Measurements from ENCODE around the gene NID1.
"Not testable (repeated sequence)": the region's sequence is repeated elsewhere in the genome, so short reads cannot be mapped to it uniquely, and the experiment has no call there.

The NID1 gene

DNA sequence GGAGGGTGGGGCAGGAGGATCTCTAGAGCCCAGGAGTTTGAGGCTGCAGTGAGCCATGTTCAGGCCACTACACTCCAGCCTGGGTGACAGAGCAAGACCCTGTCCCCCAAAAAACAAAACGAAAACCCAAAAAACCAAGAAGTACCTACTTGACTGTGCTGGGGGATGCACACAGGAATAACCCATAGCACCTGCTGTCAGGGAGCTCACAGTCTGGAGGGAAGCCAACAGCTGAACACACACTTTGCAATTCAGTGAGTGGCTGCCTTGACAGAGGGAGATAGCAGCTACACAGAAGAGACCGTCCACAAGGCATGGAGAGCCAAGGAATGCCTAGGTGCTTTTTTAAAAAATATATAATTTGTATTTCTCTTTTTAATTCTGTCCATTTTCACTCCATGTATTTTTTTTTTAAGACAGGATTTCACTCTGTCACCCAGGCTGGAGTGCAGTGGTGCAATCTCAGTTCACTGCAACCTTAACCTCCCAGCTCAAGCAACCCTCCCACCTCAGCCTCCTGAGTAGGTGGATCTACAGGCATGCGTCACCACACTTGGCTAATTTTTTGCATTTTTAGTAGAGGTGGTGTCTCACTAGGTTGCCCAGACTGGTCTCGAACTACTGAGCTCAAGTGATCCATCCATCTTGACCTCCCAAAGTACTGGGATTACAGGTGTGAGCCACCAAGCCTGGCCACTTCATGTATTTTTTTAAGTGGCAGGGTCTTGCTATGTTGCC, 68.7 kb downstream of the NID1 start:
- DNase-seq (ENCODE audit: low read depth): no peak

- DNase-seq (ENCODE audit: low read depth): no peak
These were observed 69.4 kb downstream of the NID1 start for GRCh38 chr1:235995511-235995910.

- DNase-seq (ENCODE audit: low read depth): no peak
These were observed 71.2 kb downstream of the NID1 start for GRCh38 chr1:235993652-235994051.

DNA sequence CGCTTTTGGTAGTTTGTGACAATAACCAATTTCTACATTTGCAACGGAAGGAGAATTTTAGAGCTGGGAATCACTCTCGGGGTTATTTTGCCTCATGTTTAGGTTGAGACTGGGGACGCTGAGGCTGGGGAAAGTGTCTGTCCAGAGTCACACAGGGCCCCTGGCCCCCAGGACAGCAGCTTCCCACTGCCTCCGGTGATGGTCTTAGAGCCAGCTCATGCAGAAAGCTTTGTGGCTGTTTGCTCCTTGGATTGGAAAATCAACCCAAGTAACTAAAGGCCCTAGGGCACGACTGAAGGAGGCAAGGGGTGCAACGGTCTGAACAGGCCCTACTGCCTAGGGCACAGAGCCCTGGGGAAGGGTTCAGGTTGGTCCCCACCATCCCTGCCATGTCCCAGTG, 72.0 kb downstream of the NID1 start:
- no peak for DNase-seq (ENCODE audit: low read depth)

DNA sequence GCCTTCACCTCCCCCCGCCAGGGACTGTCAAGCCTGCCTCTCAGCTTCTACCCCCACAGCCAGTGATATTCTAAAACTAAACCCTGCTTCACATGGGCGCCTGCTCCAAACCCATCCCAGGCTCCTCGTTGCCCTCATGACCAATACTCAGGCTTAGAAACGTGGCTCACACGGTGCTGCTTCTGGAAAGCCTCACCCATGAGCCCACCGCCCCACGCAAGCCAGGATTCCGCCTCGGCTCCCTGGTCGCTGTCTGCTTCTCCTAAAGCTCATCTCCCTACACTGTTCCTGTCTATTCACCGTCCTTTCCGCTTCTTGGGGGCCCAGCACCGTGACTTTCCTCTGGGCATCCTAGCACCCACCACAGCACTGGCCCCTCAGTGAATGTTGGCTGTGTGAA, 72.5 kb downstream of the NID1 start:
- DNase-seq (ENCODE audit: low read depth): no peak

- DNase-seq (ENCODE audit: low read depth): no peak
These were observed 74.5 kb downstream of the NID1 start for GRCh38 chr1:235990330-235990795.

GRCh38 chr1:235989105-235989504, 75.8 kb downstream of the NID1 start:
- no peak for DNase-seq (ENCODE audit: low read depth)

DNA sequence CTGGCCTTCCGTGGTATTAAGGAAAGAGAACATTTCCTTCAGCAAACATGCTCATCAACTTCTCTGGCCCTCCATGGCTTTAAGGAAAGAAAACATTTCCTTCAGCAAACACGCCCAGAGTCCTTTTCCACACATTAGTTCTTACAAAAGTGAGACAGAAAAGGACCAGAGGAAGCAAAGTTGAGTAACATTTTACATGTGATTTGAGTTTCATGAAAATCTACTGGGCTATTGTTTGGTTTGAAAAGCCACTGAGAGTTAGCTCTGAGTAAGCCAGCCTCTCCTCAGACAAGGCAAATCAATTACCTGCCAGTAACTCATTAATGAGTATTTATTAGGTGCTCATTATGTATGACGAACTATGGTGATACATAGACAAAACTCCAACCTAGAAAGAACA, 78.0 kb downstream of the NID1 start:
- DNase-seq (ENCODE audit: low read depth): no peak

GRCh38 chr1:235984041-235984825, 80.7 kb downstream of the NID1 start:
- DNase-seq (ENCODE audit: low read depth): no peak

DNA sequence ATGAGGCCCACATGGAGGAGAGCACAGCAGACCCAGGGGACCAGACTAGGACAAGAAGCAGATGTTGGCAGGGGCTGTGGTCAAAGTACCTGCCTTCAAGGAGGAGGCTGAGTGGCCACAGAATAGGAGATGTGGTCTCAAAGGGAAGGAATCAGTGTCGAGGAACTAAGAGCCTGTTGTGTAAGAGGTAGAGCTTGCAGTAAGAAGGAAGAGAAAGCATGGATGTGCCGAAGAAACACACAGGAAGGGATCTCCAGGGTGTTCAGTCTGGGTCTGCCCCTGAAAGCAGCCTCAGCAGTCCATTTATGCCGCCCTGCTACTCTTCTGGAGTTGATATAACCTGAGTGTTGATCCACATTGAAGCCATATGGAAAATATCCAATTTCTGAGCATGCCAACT, 83.9 kb downstream of the NID1 start:
- DNase-seq (ENCODE audit: low read depth): no peak

DNA sequence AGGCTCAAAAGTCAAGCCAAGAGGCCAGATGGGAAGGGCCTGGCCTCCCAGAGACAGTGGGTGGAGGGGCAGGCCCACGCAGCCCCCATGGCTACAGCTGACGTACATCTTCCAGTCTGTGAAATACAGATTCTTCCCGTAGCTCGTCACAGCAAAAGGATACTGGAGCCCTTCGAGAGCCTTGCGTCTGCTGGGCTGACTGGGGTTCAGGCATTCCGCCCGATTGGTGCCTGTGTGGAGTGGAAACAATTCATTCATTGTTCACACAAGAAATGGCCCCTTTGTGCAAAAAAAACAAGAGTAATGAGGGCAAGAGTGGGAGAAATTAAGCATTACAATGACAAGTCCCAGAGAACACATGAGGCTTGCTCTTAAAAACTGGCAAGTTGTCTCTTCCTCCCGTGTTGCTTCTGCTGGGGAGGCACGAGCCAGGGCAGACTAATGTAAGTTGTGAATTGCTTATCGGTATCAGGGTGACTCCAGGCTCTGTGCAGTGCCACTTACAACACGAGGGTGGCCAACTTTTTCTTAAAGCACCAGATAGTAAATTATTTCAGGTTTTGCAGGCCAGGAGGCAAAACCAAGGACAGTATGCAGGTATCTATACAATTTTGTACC, 85.1 kb downstream of the NID1 start:
- DNase-seq (ENCODE audit: low read depth): no peak

DNA sequence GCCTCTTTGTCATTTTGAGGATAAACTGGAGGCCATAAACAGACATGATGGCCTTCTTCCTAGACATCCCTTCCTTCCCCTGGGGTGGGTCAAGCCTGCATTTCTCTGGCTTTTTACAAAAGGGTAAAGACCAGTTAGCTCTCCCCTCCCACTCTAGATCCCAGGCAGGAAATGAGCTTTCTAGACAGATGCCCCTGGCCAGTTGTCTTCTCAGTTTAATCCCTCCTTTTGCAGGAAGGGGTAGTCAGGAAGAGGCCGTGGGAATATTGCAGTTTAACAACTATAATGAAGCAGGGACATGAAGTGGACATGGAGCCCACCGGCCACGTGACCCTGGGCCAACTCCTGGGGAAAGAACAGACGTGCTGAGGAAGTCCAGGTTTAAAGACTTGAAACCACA, 85.7 kb downstream of the NID1 start:
- DNase-seq (ENCODE audit: low read depth): no peak

- no peak for DNase-seq (ENCODE audit: low read depth)
These were observed 88.4 kb downstream of the NID1 start for GRCh38 chr1:235976490-235976889.

DNA sequence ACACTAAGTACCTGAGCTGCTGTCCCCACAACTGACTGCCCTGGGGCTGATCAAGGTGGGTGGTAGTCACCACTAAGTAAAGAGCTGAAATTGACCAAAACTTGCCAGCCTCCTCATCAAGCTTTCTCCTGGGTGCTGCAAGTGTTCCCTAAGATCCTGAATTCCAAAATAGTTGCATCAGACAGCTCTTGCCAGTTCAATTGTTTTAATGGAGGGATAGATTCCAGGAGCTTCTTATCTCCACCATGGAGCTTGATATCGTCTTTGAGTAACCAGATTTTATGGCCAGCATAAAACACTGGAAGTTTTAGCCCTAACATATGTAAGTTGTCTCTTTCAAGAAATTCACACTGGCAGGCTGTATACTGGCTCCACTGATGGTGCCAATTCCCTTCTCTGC, 90.3 kb downstream of the NID1 start:
- no peak for DNase-seq (ENCODE audit: low read depth)

GRCh38 chr1:235972691-235973090, 92.2 kb downstream of the NID1 start:
- not testable (repeated sequence) for DNase-seq (ENCODE audit: low read depth)

- no peak for DNase-seq (ENCODE audit: low read depth)
These were observed 92.6 kb downstream of the NID1 start for GRCh38 chr1:235972311-235972689.

DNA sequence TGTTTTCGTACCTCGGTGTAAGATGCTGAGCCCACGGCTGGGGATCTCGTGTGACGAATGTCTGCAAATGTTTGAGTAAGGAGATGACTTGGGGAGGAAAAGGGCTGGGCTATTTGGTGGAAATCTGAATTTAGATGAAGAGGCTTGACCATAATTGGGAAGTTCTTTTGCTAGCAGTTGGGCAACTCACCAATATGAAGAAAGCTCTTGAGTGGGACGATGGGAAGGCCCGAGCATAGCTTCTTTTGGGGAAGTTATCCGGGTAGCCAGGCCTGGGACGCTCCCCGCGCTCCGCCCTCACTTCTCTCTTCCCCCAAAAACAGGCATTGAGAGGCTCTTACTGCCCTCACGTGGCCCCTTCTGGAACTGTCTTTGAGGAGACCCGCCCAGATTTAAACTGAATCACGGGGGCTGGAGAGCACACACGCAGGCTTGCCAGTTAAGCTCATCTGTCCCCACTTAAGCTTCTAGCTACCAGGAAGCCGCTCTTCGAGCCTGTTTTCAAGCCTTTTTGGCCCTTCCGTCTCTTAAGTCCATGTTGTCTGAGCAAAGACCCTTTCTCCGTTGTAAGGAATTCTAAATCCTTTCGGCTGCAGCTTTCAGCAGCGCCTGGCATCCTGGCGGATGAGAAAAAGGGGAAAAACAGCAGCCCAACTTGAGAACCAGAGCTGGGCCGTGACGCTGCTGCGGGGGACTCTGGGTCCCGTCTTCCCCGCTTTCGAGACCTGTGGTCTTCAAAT, 93.1 kb downstream of the NID1 start:
- peak; percentile 84 for DNase-seq (ENCODE audit: low read depth)

- no peak for DNase-seq (ENCODE audit: low read depth)
These were observed 93.9 kb downstream of the NID1 start for GRCh38 chr1:235971020-235971419.

DNA sequence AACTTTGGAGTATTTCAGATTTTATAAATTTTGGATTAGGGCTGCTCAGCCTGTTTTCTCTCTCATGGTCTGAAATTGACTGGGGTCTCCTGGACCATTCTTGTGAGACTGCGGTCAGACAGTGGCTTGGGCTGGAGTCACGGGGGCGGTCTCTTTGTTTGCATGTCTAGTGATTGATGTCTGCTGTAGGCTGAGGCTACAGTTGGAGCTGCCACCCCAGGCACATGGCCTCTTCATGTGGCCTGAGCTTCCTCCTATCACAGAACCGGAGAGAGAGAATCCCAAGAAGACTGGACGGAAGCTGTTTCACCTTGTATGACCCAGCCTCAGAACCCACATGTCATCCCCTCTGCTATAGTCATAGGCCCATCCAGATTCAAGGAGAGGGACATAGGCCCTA, 96.1 kb downstream of the NID1 start:
- no peak for DNase-seq (ENCODE audit: low read depth)

GRCh38 chr1:235966134-235966533, 98.8 kb downstream of the NID1 start:
- not testable (repeated sequence) for DNase-seq (ENCODE audit: low read depth)

GRCh38 chr1:235960809-235961208, 104.1 kb downstream of the NID1 start:
- no peak for DNase-seq (ENCODE audit: low read depth)

DNA sequence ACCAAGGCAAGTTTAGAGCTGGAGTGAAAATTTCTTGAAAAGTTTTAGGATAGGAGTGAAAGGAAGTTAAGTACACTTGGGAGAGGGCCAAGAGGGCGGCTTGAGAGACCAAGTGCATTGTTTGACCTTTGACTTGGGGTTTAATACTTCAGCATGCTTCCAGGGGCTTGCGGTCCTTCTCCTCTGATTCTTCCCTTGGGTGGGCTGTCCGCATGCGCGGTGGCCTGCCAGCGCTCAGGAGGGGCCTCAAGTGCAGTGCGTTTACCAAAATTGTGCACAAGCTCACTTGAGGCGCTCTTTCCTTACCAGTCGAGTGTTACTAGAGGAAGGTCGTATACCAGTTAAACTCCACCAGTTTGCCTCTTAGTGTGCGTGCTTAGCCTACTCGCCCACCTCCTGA, 106.9 kb downstream of the NID1 start:
- no peak for DNase-seq (ENCODE audit: low read depth)
